Measurements from ENCODE around the gene TMEM154.

DNA sequence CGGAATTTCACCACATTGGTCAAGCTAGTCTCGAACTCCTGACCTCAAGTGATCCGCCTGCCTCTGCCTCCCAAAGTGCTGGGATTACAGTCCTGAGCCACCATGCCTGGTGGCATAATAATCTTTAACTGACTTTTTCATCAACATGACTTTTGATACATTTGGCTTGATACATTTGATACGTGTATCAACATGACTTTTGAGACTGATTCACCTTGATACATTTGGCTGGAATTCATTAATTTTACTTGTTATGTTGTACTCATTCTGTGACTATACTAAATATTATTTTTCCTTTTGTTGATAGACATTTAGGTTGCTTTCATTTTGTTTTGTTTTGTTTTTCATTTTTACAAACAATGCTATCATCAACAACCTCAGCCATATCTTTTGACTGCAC lies 6.3 kb downstream of the TMEM154 start:
- TF ChIP-seq, protein P1, sequence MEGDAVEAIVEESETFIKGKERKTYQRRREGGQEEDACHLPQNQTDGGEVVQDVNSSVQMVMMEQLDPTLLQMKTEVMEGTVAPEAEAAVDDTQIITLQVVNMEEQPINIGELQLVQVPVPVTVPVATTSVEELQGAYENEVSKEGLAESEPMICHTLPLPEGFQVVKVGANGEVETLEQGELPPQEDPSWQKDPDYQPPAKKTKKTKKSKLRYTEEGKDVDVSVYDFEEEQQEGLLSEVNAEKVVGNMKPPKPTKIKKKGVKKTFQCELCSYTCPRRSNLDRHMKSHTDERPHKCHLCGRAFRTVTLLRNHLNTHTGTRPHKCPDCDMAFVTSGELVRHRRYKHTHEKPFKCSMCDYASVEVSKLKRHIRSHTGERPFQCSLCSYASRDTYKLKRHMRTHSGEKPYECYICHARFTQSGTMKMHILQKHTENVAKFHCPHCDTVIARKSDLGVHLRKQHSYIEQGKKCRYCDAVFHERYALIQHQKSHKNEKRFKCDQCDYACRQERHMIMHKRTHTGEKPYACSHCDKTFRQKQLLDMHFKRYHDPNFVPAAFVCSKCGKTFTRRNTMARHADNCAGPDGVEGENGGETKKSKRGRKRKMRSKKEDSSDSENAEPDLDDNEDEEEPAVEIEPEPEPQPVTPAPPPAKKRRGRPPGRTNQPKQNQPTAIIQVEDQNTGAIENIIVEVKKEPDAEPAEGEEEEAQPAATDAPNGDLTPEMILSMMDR (IDR thresholded peaks at IDR 0.05; ENCODE audit: low read depth, low read length), result no peak
- TF ChIP-seq, protein P2, sequence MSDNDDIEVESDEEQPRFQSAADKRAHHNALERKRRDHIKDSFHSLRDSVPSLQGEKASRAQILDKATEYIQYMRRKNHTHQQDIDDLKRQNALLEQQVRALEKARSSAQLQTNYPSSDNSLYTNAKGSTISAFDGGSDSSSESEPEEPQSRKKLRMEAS (IDR thresholded peaks at IDR 0.05; ENCODE audit: low read depth, low read length), result no peak
- no peak for TF ChIP-seq POLR2A (IDR thresholded peaks at IDR 0.05; ENCODE audit: extremely low read depth, insufficient read length)
